WERI-Rb-1 (cell line): ENCODE measurements around the gene LILRA6.
"Not testable (repeated sequence)": the region's sequence is repeated elsewhere in the genome, so short reads cannot be mapped to it uniquely, and the experiment has no call there.

Source experiments
- DNase-seq: peaks from one replicate; pipeline ENCODE4 v3.0.0-alpha.2; 2020
- H3K27ac ChIP-seq: fragments of 250-450 bp; sonication (Bioruptor Pico); 2 replicates; pipeline ENCODE4 v1.5.1; 2020; ENCODE audit warnings: mild to moderate bottlenecking, moderate library complexity
- H3K27me3 ChIP-seq: fragments of 250-450 bp; sonication (Bioruptor Pico); 2 replicates; pipeline ENCODE4 v1.5.1; 2021; ENCODE audit warnings: mild to moderate bottlenecking, low read depth, moderate library complexity; ENCODE audit not compliant: insufficient read depth, severe bottlenecking
- H3K36me3 ChIP-seq: fragments of 250-450 bp; sonication (Bioruptor Pico); 2 replicates; pipeline ENCODE4 v1.5.1; 2020; ENCODE audit warnings: mild to moderate bottlenecking, moderate library complexity
- H3K4me3 ChIP-seq: 2 replicates; pipeline ENCODE4 v1.5.1; 2011; ENCODE audit warnings: low read depth, mild to moderate bottlenecking, control low read depth, low read length
- H3K9me3 ChIP-seq: fragments of 250-450 bp; sonication (Bioruptor Pico); 2 replicates; pipeline ENCODE4 v1.5.1; 2021; ENCODE audit warnings: mild to moderate bottlenecking, moderate library complexity; ENCODE audit not compliant: severe bottlenecking
- TF ChIP-seq, protein P1 (sequence below): IDR thresholded peaks from 2 replicates; pipeline ENCODE4 v1.5.1; 2011; ENCODE audit warnings: low read depth, mild to moderate bottlenecking, control low read depth, inconsistent platforms, low read length

The LILRA6 gene

DNA sequence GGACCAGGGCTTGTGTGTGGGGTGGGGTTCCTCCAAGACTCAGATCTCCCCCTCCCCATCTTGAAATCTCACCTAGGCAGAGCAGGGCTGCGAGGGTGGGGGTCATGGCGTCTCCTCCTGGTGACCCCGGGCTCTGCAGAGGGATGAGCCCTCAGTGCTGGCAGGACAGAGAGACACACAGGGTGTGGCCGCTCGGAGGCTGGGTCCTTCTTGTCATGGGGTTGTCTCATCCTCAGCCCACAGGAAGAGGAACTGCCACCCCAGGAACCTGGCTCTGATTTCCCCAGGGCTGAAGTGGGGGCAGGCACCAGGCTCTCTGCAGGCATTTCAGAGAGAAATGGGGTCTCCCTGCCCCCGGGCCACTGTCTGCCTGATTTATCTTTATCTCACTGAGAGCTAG, at the start of gene LILRA6:
Gene LILRA6 (minus strand): TSS at position 145 of the 400 bp plus-strand sequence.
- not testable (repeated sequence) for H3K4me3 ChIP-seq, H3K9me3 ChIP-seq, DNase-seq, H3K36me3 ChIP-seq, H3K27ac ChIP-seq
- peaks cover 43% of the 10 kb centered on the region for H3K27me3 ChIP-seq

GRCh38 chr19:54289160-54289559, 46.6 kb upstream of the LILRA6 start:
- peaks cover 54% of the 10 kb centered on the region for H3K27me3 ChIP-seq
- H3K4me3 ChIP-seq, H3K36me3 ChIP-seq, H3K9me3 ChIP-seq, H3K27ac ChIP-seq, DNase-seq: not testable (repeated sequence)

- TF ChIP-seq, protein P1, sequence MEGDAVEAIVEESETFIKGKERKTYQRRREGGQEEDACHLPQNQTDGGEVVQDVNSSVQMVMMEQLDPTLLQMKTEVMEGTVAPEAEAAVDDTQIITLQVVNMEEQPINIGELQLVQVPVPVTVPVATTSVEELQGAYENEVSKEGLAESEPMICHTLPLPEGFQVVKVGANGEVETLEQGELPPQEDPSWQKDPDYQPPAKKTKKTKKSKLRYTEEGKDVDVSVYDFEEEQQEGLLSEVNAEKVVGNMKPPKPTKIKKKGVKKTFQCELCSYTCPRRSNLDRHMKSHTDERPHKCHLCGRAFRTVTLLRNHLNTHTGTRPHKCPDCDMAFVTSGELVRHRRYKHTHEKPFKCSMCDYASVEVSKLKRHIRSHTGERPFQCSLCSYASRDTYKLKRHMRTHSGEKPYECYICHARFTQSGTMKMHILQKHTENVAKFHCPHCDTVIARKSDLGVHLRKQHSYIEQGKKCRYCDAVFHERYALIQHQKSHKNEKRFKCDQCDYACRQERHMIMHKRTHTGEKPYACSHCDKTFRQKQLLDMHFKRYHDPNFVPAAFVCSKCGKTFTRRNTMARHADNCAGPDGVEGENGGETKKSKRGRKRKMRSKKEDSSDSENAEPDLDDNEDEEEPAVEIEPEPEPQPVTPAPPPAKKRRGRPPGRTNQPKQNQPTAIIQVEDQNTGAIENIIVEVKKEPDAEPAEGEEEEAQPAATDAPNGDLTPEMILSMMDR, result no peak
- no peak overlapping the region for H3K27ac ChIP-seq
- H3K4me3 ChIP-seq, result no peak overlapping the region
- no peaks in the 10 kb centered on the region for H3K36me3 ChIP-seq
- no peaks in the 10 kb centered on the region for H3K9me3 ChIP-seq
- DNase-seq, result no peak
- peaks cover 59% of the 10 kb centered on the region for H3K27me3 ChIP-seq
Measured at GRCh38 chr19:54287456-54287855, 44.9 kb upstream of the LILRA6 start.

DNA sequence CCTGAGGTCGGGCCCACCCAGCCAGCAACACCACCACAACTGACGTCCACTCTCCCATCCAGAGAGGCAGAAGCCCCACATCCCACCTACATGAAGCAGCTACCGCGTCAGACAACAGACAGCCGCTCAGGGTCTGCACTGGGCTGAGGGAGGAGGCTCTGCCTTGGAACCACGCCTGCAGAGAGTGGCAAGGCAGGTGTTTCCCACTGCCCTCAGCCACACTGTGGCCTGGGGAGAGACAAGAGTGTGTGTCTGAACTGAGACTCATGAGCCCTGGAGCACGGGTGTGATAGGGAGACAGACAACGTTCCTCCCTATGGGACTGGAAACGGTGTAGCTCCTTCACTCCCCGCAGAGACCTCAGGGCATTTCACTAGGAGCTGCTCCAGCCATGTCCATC, 43.7 kb upstream of the LILRA6 start:
- not testable (repeated sequence) for H3K27ac ChIP-seq, DNase-seq, H3K4me3 ChIP-seq, H3K9me3 ChIP-seq, H3K36me3 ChIP-seq
- H3K27me3 ChIP-seq, result peaks cover 60% of the 10 kb centered on the region

- DNase-seq, H3K36me3 ChIP-seq, H3K4me3 ChIP-seq, H3K9me3 ChIP-seq, H3K27ac ChIP-seq: not testable (repeated sequence)
- H3K27me3 ChIP-seq, result peaks cover 56% of the 10 kb centered on the region
Measured at GRCh38 chr19:54285427-54286056, 43.0 kb upstream of the LILRA6 start.

GRCh38 chr19:54282686-54283470, 40.3 kb upstream of the LILRA6 start:
- Histone ChIP-seq H3K36me3 (no peaks in the 10 kb centered on the region), H3K9me3 (no peaks in the 10 kb centered on the region), H3K4me3 (no peak overlapping the region), H3K27me3 (peaks cover 48% of the 10 kb centered on the region), H3K27ac (no peak overlapping the region)
- TF ChIP-seq, protein P1, result no peak
- no peak for DNase-seq

- H3K27ac ChIP-seq, H3K36me3 ChIP-seq, H3K9me3 ChIP-seq, H3K4me3 ChIP-seq, DNase-seq: not testable (repeated sequence)
- peaks cover 43% of the 10 kb centered on the region for H3K27me3 ChIP-seq
Measured at GRCh38 chr19:54281729-54282075, 39.1 kb upstream of the LILRA6 start.

DNA sequence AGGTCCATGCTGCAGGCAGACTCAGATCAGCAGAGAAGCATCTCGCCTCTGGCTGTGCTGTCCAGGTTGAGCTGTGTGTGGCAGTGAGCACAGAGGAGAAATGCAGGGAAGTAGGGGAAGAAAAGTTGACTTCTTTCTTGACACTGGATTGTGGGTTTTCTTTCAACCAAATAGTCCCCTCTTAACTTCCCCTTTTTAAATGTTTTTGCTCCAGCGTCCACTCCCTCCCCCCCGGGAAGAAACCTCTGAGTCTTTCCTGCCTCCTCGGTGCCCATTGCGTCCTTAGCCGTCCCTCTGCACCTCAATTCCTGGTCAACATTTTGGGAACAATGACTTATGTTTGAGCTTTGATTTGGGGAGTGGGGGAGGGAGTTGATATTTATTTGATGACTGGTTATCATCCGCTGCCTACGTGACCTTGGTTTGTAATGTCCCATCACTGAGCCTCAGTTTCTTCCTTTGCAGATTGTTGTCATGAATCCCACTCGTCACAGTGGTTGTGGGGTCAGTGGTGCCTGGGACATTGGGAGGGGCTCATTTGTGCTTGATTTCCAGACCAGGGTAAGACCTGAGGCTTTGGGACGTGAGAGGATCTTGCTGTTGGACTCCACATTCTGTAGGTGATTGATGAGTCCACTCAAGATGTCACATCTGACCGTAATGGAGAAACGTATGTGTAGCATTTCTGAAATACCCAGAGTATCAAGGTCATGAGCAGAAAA, 38.6 kb upstream of the LILRA6 start, which contains the start of gene LILRB2:
Gene LILRB2 (minus strand): TSS at position 104 of the 722 bp plus-strand sequence. CDS start 614 bp downstream, outside the sequence.
- no peaks in the 10 kb centered on the region for H3K36me3 ChIP-seq
- TF ChIP-seq, protein P1, result no peak
- H3K4me3 ChIP-seq, result no peak within 1 kb of the TSS
- peaks cover 44% of the 10 kb centered on the region for H3K27me3 ChIP-seq
- H3K27ac ChIP-seq, result no peak within 1 kb of the TSS
- DNase-seq, result no peak
- H3K9me3 ChIP-seq, result no peaks in the 10 kb centered on the region

DNA sequence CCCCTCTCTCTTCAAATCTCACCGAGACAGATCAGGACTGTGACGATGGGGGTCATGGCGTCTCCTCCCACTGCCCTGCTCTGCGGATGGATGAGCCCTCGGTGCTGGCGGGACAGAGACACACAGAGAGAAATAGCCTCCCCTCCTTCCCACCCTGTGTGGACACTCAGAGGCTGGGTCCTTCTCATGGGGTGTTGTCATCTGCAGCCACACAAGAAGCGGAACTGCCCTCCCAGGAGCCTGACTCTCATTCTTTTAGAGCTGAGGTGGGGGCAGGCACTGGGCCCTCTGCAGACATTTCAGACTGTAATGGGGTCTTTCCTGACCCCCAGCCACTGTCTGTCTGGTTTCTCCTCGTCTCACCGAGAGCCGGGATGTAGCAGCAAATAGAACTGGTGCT, 37.9 kb upstream of the LILRA6 start:
- peaks cover 48% of the 10 kb centered on the region for H3K27me3 ChIP-seq
- not testable (repeated sequence) for DNase-seq, H3K27ac ChIP-seq, H3K4me3 ChIP-seq, H3K36me3 ChIP-seq, H3K9me3 ChIP-seq

DNA sequence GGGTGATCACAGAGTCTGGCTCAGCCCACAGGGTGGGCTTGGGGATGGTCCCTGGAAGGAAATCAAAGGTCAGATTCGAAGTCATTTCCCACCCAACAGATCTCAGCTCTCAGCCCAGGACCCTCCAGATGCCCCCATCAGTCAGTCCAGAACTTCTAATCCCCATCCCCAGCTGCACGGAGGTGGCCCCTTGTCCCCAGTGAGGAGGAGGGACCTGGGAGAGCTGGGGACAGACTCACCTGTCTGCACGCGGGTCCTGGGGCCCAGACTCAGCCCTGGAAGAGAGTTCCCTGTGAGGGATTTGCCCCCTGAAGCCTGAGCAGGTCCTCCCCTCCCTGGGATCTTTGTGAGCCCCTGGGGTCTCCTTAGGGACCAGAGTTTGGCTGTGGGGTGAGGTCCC, 37.4 kb upstream of the LILRA6 start:
- H3K27me3 ChIP-seq, result peaks cover 48% of the 10 kb centered on the region
- H3K36me3 ChIP-seq, H3K27ac ChIP-seq, H3K4me3 ChIP-seq, DNase-seq, H3K9me3 ChIP-seq: not testable (repeated sequence)
